Upper lobe of right lung (tissue), 1 donor: ENCODE measurements around the gene DUXB. TPM values are rescaled to one million over a fixed set of nuclear protein-coding genes. Genes with fewer than 3 reads are reported as not detected.

Source experiments
- ATAC-seq: fragments of 200-7000 bp; cut with Tn5 transposase; one replicate; pipeline ENCODE4 v1.9.1; 2020; ENCODE audit warnings: mild to moderate bottlenecking, moderate library complexity
- DNase-seq: peaks from one replicate; pipeline ENCODE4 v3.0.0-alpha.2; 2020
- H3K27ac ChIP-seq: fragments of 200-600 bp; one replicate; pipeline ENCODE4 v1.8.0; 2022
- H3K27me3 ChIP-seq: fragments of 200-600 bp; one replicate; pipeline ENCODE4 v1.8.0; 2022; ENCODE audit warnings: mild to moderate bottlenecking
- H3K36me3 ChIP-seq: fragments of 200-600 bp; one replicate; pipeline ENCODE4 v1.8.0; 2022
- H3K4me1 ChIP-seq: fragments of 200-600 bp; one replicate; pipeline ENCODE4 v1.8.0; 2022
- H3K4me3 ChIP-seq: fragments of 200-600 bp; one replicate; pipeline ENCODE4 v1.8.0; 2022; ENCODE audit warnings: mild to moderate bottlenecking
- H3K9me3 ChIP-seq: fragments of 200-600 bp; one replicate; pipeline ENCODE4 v1.8.0; 2022
- CTCF ChIP-seq: fragments of 200-600 bp; IDR thresholded peaks from one replicate; pipeline ENCODE4 v1.8.0; 2022; ENCODE audit warnings: antibody characterized with exemption
- intact Hi-C: fragments of 100-400 bp; cut with DNase I; formaldehyde crosslinking; loops from one replicate; pipeline ENCODE4 v1.11.0; 2022
- total RNA-seq: library from RNA; stranded (reverse); fragmentation: NEBNext Ultra II Directional; extraction: Animal tissue kit (Norgen Biotek cat#: 25700); gene quantifications from one replicate; pipeline ENCODE4 v1.2.1, GENCODE V29; 2021
- donor health status: DM: no; HTN: yes; CAD: no; lungs with severe emphysema.

Gene DUXB
- total RNA-seq, 1 donor from 2014 or later, result not detected

GRCh38 chr16:75687361-75687760, 13.9 kb downstream of the DUXB start:
- no peak for DNase-seq
- Histone ChIP-seq H3K27me3 (no peaks in the 10 kb centered on the region), H3K27ac (no peak overlapping the region), H3K4me3 (no peak overlapping the region), H3K36me3 (no peaks in the 10 kb centered on the region), H3K9me3 (no peaks in the 10 kb centered on the region), H3K4me1 (no peaks in the 10 kb centered on the region)
- TF ChIP-seq CTCF, result no peak
- ATAC-seq, result no peak
- intact Hi-C loops, result no loop called here

GRCh38 chr16:75682308-75682707, 19.0 kb downstream of the DUXB start:
- Histone ChIP-seq H3K4me3 (no peak overlapping the region), H3K27ac (no peak overlapping the region), H3K36me3 (no peaks in the 10 kb centered on the region), H3K27me3 (no peaks in the 10 kb centered on the region), H3K4me1 (no peaks in the 10 kb centered on the region), H3K9me3 (no peaks in the 10 kb centered on the region)
- DNase-seq (no peak), ATAC-seq (no peak)
- intact Hi-C loops, result no loop called here
- TF ChIP-seq CTCF, result no peak

GRCh38 chr16:75679366-75679765, 21.9 kb downstream of the DUXB start:
- H3K4me3 ChIP-seq, result no peak overlapping the region
- no peak overlapping the region for H3K27ac ChIP-seq
- ATAC-seq (no peak), DNase-seq (no peak)
- no peaks in the 10 kb centered on the region for H3K27me3 ChIP-seq
- no peaks in the 10 kb centered on the region for H3K9me3 ChIP-seq
- H3K4me1 ChIP-seq, result no peaks in the 10 kb centered on the region
- H3K36me3 ChIP-seq, result no peaks in the 10 kb centered on the region
- intact Hi-C loops, result no loop called here
- TF ChIP-seq CTCF, result no peak

GRCh38 chr16:75676909-75677308, 24.4 kb downstream of the DUXB start, which contains the start of gene CPHXL2:
CPHXL2 (minus strand) TSS chr16:75677009; CDS start chr16:75676999, 10 bp downstream.
- DNase-seq (no peak), ATAC-seq (no peak)
- intact Hi-C loops, result no loop called here
- Histone ChIP-seq H3K9me3 (no peaks in the 10 kb centered on the region), H3K36me3 (no peaks in the 10 kb centered on the region), H3K4me3 (no peak within 1 kb of the TSS), H3K27ac (no peak within 1 kb of the TSS), H3K27me3 (no peaks in the 10 kb centered on the region), H3K4me1 (no peaks in the 10 kb centered on the region)
- TF ChIP-seq CTCF, result no peak

- Histone ChIP-seq H3K4me1 (no peaks in the 10 kb centered on the region), H3K9me3 (no peaks in the 10 kb centered on the region), H3K4me3 (no peak overlapping the region), H3K27me3 (no peaks in the 10 kb centered on the region), H3K36me3 (no peaks in the 10 kb centered on the region), H3K27ac (no peak overlapping the region)
- intact Hi-C loops, result no loop called here
- DNase-seq, result no peak
- ATAC-seq, result no peak
- no peak for TF ChIP-seq CTCF
These were observed 33.8 kb downstream of the DUXB start for GRCh38 chr16:75667503-75667902.

GRCh38 chr16:75660726-75661302, 40.4 kb downstream of the DUXB start:
- no peak for TF ChIP-seq CTCF
- no peaks in the 10 kb centered on the region for H3K9me3 ChIP-seq
- no peaks in the 10 kb centered on the region for H3K4me1 ChIP-seq
- H3K27me3 ChIP-seq, result no peaks in the 10 kb centered on the region
- peak overlapping the region; percentile 42 for H3K27ac ChIP-seq
- intact Hi-C loops, result no loop called here
- H3K4me3 ChIP-seq, result no peak overlapping the region
- peaks cover 58% of the 10 kb centered on the region for H3K36me3 ChIP-seq
- ATAC-seq, result no peak
- no peak for DNase-seq
